IMR-90 (cell line): Measurements from ENCODE around the gene TMEM50A. TPM values are rescaled to one million over a fixed set of nuclear protein-coding genes. Genes with fewer than 3 reads are reported as not detected.
A peak's percentile ranks its signal among the peaks of the same experiment; 100 is the strongest.
"Not testable (repeated sequence)": the region's sequence is repeated elsewhere in the genome, so short reads cannot be mapped to it uniquely, and the experiment has no call there.

Source experiments
- ATAC-seq: fragments of 200-7000 bp; cut with Tn5 transposase; 2 replicates; pipeline ENCODE4 v1.9.1; 2020; ENCODE audit warnings: low read depth, mild to moderate bottlenecking, moderate library complexity
- BruUV-seq: library from RNA; stranded (reverse); fragments of 400-500 nt; replicated peaks from 2 replicates; lab custom pipeline; 2021; lab: Mats Ljungman, UMichigan
- CTCF ChIA-PET: fragments of 300-600 bp; formaldehyde crosslinking; extraction: SDS; loops from one replicate; lab custom pipeline; 2021; ENCODE audit warnings: antibody characterized with exemption; lab: Yijun Ruan, JAX
- POLR2A ChIA-PET: fragments of 300-600 bp; sonication (Branson Sonifier 250); formaldehyde crosslinking; loops from one replicate; lab custom pipeline; 2022; ENCODE audit warnings: antibody characterized with exemption; ENCODE audit not compliant: unreplicated experiment; lab: Charles Lee
- DNase-seq: peaks from one replicate; pipeline ENCODE4 v3.0.0; 2013
- H2AFZ ChIP-seq: replicated peaks from 2 replicates; pipeline ENCODE3; 2013; ENCODE audit warnings: low read length, mild to moderate bottlenecking; ENCODE audit not compliant: poor library complexity
- H2AK5ac ChIP-seq: 2 replicates; pipeline ENCODE4 v1.6.1; 2013; ENCODE audit warnings: low read depth, low read length, inconsistent platforms
- H2AK9ac ChIP-seq: replicated peaks from 2 replicates; pipeline ENCODE3; 2013; ENCODE audit warnings: mild to moderate bottlenecking, low read depth, low read length, moderate library complexity; ENCODE audit not compliant: poor library complexity
- H2BK120ac ChIP-seq: 2 replicates; pipeline ENCODE4 v1.6.1; 2013; ENCODE audit warnings: low read depth, low read length, inconsistent platforms
- H2BK15ac ChIP-seq: 3 replicates; pipeline ENCODE4 v1.6.1; 2013; ENCODE audit warnings: low read depth, low read length, inconsistent platforms
- H2BK20ac ChIP-seq: 2 replicates; pipeline ENCODE4 v1.6.1; 2013; ENCODE audit warnings: low read depth, mild to moderate bottlenecking, inconsistent platforms, low read length, moderate library complexity
- H2BK5ac ChIP-seq: 2 replicates; pipeline ENCODE4 v1.6.1; 2013; ENCODE audit warnings: mild to moderate bottlenecking, low read depth, low read length, inconsistent platforms; ENCODE audit not compliant: poor library complexity, severe bottlenecking
- H3K14ac ChIP-seq: replicated peaks from 2 replicates; pipeline ENCODE4 v1.6.1; 2013; ENCODE audit warnings: low read depth, low read length, inconsistent platforms
- H3K18ac ChIP-seq: 2 replicates; pipeline ENCODE4 v1.6.1; 2013; ENCODE audit warnings: low read depth, low read length, control low read depth
- H3K23ac ChIP-seq: 2 replicates; pipeline ENCODE4 v1.6.1; 2013; ENCODE audit warnings: low read depth, low read length, inconsistent platforms
- H3K27ac ChIP-seq: 2 replicates; pipeline ENCODE4 v1.5.1; 2013; ENCODE audit warnings: mild to moderate bottlenecking, control low read depth, low read length; ENCODE audit not compliant: insufficient read depth
- H3K27me3 ChIP-seq: 2 replicates; pipeline ENCODE4 v1.6.1; 2013; ENCODE audit warnings: low read length; ENCODE audit not compliant: control insufficient read depth, insufficient read depth
- H3K36me3 ChIP-seq: 2 replicates; pipeline ENCODE4 v1.6.1; 2013; ENCODE audit warnings: low read length, mixed read lengths; ENCODE audit not compliant: control insufficient read depth, insufficient read depth
- H3K4ac ChIP-seq: 2 replicates; pipeline ENCODE4 v1.6.1; 2013; ENCODE audit warnings: low read depth, low read length, inconsistent platforms
- H3K4me1 ChIP-seq: 2 replicates; pipeline ENCODE4 v1.6.1; 2013; ENCODE audit warnings: low read length, mixed read lengths; ENCODE audit not compliant: control insufficient read depth, insufficient read depth
- H3K4me2 ChIP-seq: 2 replicates; pipeline ENCODE4 v1.6.1; 2013; ENCODE audit warnings: low read depth, mild to moderate bottlenecking, control low read depth, low read length, moderate library complexity
- H3K4me3 ChIP-seq: 2 replicates; pipeline ENCODE4 v1.5.1; 2013; ENCODE audit warnings: low read depth, mild to moderate bottlenecking, control low read depth, low read length, moderate library complexity; ENCODE audit not compliant: insufficient read depth
- H3K56ac ChIP-seq: 2 replicates; pipeline ENCODE4 v1.6.1; 2013; ENCODE audit warnings: low read length, inconsistent platforms; ENCODE audit not compliant: insufficient read depth; ENCODE audit errors: extremely low read depth
- H3K79me1 ChIP-seq, 2 experiments: 2 replicates each; pipeline ENCODE4 v1.6.1; 2013; ENCODE audit warnings: low read length in 2 of 2, inconsistent platforms in 1 of 2, low read depth in 1 of 2
- H3K9ac ChIP-seq: 2 replicates; pipeline ENCODE4 v1.6.1; 2013; ENCODE audit warnings: low read depth, low read length, control low read depth
- H3K9me1 ChIP-seq: 2 replicates; pipeline ENCODE4 v1.6.1; 2013; ENCODE audit warnings: low read length, inconsistent platforms; ENCODE audit not compliant: insufficient read depth
- H3K9me3 ChIP-seq: 2 replicates; pipeline ENCODE4 v1.6.1; 2013; ENCODE audit warnings: low read length; ENCODE audit not compliant: control insufficient read depth, insufficient read depth
- H4K20me1 ChIP-seq: 2 replicates; pipeline ENCODE4 v1.6.1; 2013; ENCODE audit warnings: low read length, inconsistent platforms; ENCODE audit not compliant: insufficient read depth
- H4K5ac ChIP-seq: 2 replicates; pipeline ENCODE4 v1.6.1; 2013; ENCODE audit warnings: mild to moderate bottlenecking, low read depth, low read length, control low read depth
- H4K8ac ChIP-seq, 2 experiments: 2 replicates each; pipeline ENCODE4 v1.6.1; 2013; ENCODE audit warnings: low read depth in 2 of 2, low read length in 2 of 2, control low read depth in 1 of 2, inconsistent platforms in 1 of 2
- H4K91ac ChIP-seq: 2 replicates; pipeline ENCODE4 v1.6.1; 2013; ENCODE audit warnings: low read depth, low read length, inconsistent platforms; ENCODE audit not compliant: insufficient read depth
- RAD21 ChIP-seq: IDR thresholded peaks from 2 replicates; pipeline ENCODE4 v1.6.1; 2012; ENCODE audit warnings: low read length, improper control_type of control experiment
- SMC3 ChIP-seq: fragments of 150-350 bp; IDR thresholded peaks from 2 replicates; pipeline ENCODE4 v1.6.1; 2016; ENCODE audit warnings: low read depth, mild to moderate bottlenecking, antibody characterized with exemption, low read length, moderate library complexity
- WGBS, 2 experiments: methylation state at CpG; one replicate each; pipeline versions ENCODE4 v1.1.5 to v1.1.7; 2013; ENCODE audit warnings: missing lambda C conversion rate in 2 of 2; ENCODE audit not compliant: insufficient read length in 1 of 2; ENCODE audit errors: extremely low coverage in 2 of 2; 5-methylcytosine and 5-hydroxymethylcytosine counted together
- dilution Hi-C: fragments of 300-500 bp; cut with HindIII; formaldehyde crosslinking; loops from one replicate; pipeline ENCODE4 v1.14.3; 2018; ENCODE audit warnings: low sequenced_read_pairs; ENCODE audit not compliant: unreplicated experiment
- in situ Hi-C: fragments of 300-500 bp; cut with MboI; formaldehyde crosslinking; loops from 3 replicates; pipeline ENCODE4 v1.14.3; 2019; ENCODE audit warnings: low sequenced_read_pairs, inconsistent platforms, mixed read lengths
- intact Hi-C: fragments of 100-400 bp; cut with micrococcal nuclease; formaldehyde crosslinking; loops from 2 replicates; pipeline ENCODE4 v1.10.0; 2022
- polyA plus RNA-seq, 3 experiments: library from polyadenylated mRNA; depleted of rRNA; stranded (reverse); fragments of >200 nt; gene quantifications; 2 replicates each; pipeline ENCODE4 v1.2.3, GENCODE V29; 2012; ENCODE audit warnings: low replicate concordance in 1 of 3
- total RNA-seq: library from RNA; depleted of rRNA; stranded (reverse); fragments of >200 nt; gene quantifications from 2 replicates; pipeline ENCODE4 v1.2.3, GENCODE V29; 2012
- TF ChIP-seq, protein P1 (sequence below): conservative IDR thresholded peaks from 2 replicates; pipeline ENCODE4 v1.5.1; 2012; ENCODE audit warnings: mild to moderate bottlenecking, low read depth, low read length, improper control_type of control experiment

The TMEM50A gene
- total and polyA plus RNA-seq, 2 of the 4 experiments (the other 2 are of a cell fraction), result 48.4 to 63.9 TPM

DNA sequence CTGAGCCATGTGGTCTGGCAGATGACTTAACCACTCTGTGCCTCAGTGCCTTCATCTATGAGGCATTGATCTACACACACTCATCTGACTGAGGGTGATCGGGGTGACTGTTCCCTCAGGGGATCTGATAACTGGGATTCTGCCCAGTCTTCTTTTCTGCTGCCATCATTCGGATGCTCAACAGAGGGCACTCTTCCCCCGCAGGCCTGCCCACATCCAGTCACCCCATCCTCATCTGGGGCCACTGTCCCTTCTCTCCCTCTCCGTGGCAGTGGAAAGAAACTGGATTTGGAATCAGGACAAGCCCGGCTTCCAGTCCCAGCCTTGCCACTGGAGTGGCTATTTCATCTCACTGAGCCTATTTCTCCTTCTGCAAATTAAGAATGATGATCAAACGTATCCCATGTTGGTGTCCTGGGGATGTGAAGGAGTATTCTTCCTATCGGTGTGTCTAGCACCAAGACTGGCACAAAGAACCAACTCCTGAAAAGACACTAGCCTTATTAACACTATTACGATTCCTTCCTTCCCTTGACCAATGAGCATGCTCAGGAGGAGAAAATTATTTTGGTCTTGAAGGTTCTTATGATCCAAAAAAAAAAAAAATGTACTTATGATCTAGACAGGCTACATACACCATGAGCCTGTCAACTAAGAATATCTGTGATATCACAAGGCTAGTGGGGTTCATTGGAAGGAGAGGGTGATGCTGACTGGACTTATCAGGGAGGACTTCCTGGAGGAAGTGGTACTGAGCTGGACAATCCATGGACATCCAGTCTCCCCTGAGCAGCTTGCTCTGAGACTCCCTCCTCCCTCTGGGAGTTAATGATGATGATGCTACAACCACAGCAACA is 65.0 kb downstream of the TMEM50A start:
- H2BK120ac ChIP-seq, H3K4me1 ChIP-seq, H3K36me3 ChIP-seq, H3K4ac ChIP-seq, H4K91ac ChIP-seq, POLR2A ChIA-PET, H3K9me3 ChIP-seq, H3K27ac ChIP-seq, H4K8ac ChIP-seq, H2AFZ ChIP-seq, H3K56ac ChIP-seq, H3K4me2 ChIP-seq, H2BK15ac ChIP-seq, H3K18ac ChIP-seq, H2AK9ac ChIP-seq, H2AK5ac ChIP-seq, H3K9ac ChIP-seq, H4K20me1 ChIP-seq, H3K14ac ChIP-seq, H3K23ac ChIP-seq, H3K4me3 ChIP-seq, dilution Hi-C loops, H2BK20ac ChIP-seq, H2BK5ac ChIP-seq, H3K79me1 ChIP-seq, H4K5ac ChIP-seq, DNase-seq, BruUV-seq, H3K9me1 ChIP-seq: not testable (repeated sequence)
- in situ Hi-C loops, result loop anchor here (10.0 to 25.0 kb wide), 3 partner anchors 109 to 409 kb away; partner anchors contain the start of genes MTFR1L and SELENON
- intact Hi-C loops, result loop anchor here (5.0 kb wide), 1 partner anchor 119 kb away; no protein-coding TSS in a partner anchor
- no CpG with 5 or more reads among the region's 8 CpGs for WGBS, 2 experiments
- TF ChIP-seq, protein P1, sequence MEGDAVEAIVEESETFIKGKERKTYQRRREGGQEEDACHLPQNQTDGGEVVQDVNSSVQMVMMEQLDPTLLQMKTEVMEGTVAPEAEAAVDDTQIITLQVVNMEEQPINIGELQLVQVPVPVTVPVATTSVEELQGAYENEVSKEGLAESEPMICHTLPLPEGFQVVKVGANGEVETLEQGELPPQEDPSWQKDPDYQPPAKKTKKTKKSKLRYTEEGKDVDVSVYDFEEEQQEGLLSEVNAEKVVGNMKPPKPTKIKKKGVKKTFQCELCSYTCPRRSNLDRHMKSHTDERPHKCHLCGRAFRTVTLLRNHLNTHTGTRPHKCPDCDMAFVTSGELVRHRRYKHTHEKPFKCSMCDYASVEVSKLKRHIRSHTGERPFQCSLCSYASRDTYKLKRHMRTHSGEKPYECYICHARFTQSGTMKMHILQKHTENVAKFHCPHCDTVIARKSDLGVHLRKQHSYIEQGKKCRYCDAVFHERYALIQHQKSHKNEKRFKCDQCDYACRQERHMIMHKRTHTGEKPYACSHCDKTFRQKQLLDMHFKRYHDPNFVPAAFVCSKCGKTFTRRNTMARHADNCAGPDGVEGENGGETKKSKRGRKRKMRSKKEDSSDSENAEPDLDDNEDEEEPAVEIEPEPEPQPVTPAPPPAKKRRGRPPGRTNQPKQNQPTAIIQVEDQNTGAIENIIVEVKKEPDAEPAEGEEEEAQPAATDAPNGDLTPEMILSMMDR, result peak; percentile 24; the same call in 1 of the 2 replicates
- TF ChIP-seq RAD21 (peak; percentile 42), SMC3 (peak; percentile 33)
- ATAC-seq, result peak; percentile 98
- CTCF ChIA-PET, result interaction anchor here (0.7 kb wide), 1 partner anchor 74 kb away, joined by 7 read pairs; no protein-coding TSS in a partner anchor
- peaks cover 10% of the 10 kb centered on the region for H3K27me3 ChIP-seq

DNA sequence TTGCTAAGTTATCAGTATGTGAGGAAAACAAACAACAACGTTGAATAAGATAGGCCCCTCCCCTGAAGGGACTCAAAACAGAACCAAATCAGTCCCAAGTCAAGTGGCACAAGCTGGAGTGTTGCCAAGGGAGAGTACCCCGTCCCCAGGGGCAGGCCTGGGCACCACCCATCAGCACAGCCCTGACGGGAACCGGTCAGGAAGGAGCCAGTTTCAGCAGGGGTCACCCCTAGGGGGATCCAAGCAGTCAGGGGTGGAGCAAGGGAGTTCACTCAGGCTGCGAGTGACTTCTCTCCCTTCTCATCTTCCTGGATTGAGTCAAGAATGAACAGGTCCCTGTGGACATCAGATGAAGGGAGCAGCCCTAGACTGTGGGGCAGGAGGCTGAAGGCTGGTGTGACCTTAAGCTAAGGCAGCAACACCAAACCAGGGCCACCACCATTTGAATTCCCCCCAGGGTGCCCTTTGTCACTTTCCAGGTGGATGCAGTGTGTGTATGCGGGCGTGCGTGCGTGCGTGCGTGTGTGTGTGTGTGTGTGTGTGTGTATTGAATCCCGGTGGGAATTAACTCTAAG is 67.7 kb downstream of the TMEM50A start:
- H2AK5ac ChIP-seq, H3K9ac ChIP-seq, DNase-seq, H3K4me2 ChIP-seq, H3K4ac ChIP-seq, POLR2A ChIA-PET, BruUV-seq, H3K56ac ChIP-seq, H3K4me3 ChIP-seq, H2BK120ac ChIP-seq, H3K4me1 ChIP-seq, dilution Hi-C loops, H3K27me3 ChIP-seq, H4K20me1 ChIP-seq, H2BK15ac ChIP-seq, H3K14ac ChIP-seq, H4K5ac ChIP-seq, H2AK9ac ChIP-seq, CTCF ChIA-PET, H3K9me1 ChIP-seq, H3K79me1 ChIP-seq, H4K91ac ChIP-seq, H3K36me3 ChIP-seq, ATAC-seq, H3K9me3 ChIP-seq, H3K18ac ChIP-seq, H4K8ac ChIP-seq, intact Hi-C loops, H3K27ac ChIP-seq, H2BK5ac ChIP-seq, H2BK20ac ChIP-seq, H2AFZ ChIP-seq, H3K23ac ChIP-seq: not testable (repeated sequence)
- in situ Hi-C loops, result loop anchor here (10.0 to 25.0 kb wide), 3 partner anchors 106 to 406 kb away; partner anchors contain the start of genes MTFR1L and SELENON
- no CpG with 5 or more reads among the region's 12 CpGs for WGBS, 2 experiments
